Epidermal melanocyte (primary cell): ENCODE measurements around the gene RCHY1.
"Not testable (repeated sequence)": the region's sequence is repeated elsewhere in the genome, so short reads cannot be mapped to it uniquely, and the experiment has no call there.

ENCODE experiments used
- DNase-seq: peaks from one replicate; pipeline ENCODE4 v3.0.0; 2011; ENCODE audit warnings: low spot score; ENCODE audit not compliant: insufficient read length

RCHY1 gene

GRCh38 chr4:75516144-75516543 is 1.9 kb upstream of the RCHY1 start:
- no peak for DNase-seq

- no peak for DNase-seq
These were observed 878 bp upstream of the RCHY1 start for GRCh38 chr4:75514949-75515612.

DNA sequence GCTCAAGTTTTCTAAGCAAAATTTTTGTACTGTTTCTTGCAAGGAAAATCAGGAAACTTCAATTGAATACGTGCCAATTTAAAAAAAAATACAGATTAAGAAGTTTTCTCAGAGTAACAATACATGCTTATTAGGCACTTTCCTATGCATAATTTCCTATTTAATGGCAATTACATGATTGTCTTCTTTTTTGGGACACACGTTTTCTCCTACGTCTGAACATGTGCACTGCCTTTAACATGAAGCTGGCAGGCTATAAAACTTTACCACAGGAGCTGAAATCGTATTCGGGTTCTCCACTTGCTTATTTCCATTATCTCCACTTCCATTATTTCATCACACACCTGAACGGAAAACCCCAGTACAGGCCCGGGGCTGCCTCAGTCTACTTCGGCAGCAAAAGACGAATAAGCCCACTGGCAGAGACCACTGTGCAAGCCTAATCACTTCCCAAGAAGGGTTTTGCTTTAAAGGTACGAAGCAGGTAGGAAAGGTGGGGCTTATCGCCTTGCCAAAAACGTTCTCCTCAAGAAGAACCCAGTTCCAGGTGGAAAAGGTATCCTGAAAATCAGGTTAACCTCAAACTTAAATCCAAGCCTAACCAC is 575 bp downstream of the RCHY1 start:
- DNase-seq = no peak

GRCh38 chr4:75512386-75513211 is 1.6 kb downstream of the RCHY1 start:
- no peak for DNase-seq

- no peak for DNase-seq
These were observed 2.4 kb downstream of the RCHY1 start for GRCh38 chr4:75511841-75512240.

GRCh38 chr4:75509592-75509991 is 4.6 kb downstream of the RCHY1 start:
- not testable (repeated sequence) for DNase-seq

- no peak for DNase-seq
These were observed 8.6 kb downstream of the RCHY1 start for GRCh38 chr4:75505630-75506029.

- no peak for DNase-seq
These were observed 11.5 kb downstream of the RCHY1 start for GRCh38 chr4:75502671-75503070.

- DNase-seq = no peak
These were observed 14.3 kb downstream of the RCHY1 start for GRCh38 chr4:75499900-75500299.

DNA sequence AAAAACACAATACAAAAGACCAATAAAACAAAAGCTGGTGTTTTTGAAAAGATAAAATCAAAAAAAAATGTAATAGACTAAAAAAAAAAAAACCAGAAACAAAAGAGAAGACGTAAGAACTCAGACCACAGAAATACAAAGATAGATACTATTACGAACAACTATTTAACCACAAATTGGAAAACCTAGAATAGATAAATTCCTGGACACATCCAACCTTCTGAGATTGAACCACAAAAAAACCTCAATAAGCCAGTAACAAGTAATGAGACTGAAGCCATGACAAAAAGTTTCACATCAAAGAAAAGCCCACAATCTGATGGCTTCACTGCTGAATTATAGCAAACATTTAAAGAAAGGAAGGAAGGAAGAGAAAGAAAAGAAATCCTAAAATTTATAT is 16.2 kb downstream of the RCHY1 start:
- no peak for DNase-seq

DNA sequence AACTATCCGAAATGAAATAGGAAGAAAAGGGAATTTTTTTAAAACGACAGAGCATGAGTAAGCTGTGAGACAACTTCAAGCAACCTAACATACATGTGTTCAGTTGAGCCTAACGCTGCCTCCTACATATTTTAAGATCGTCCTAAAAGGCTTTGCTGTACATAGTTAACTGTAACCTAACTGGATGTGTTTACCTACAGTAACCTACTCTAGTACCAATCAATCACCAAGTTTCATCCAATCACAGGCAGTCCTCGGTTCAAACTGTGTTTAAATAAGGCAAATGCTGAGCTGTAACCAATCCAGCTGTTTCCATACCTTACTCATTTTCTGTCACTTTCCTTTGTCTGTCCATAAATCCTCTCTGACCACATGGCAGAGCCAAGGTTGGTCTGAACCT is 17.1 kb downstream of the RCHY1 start:
- no peak for DNase-seq

DNA sequence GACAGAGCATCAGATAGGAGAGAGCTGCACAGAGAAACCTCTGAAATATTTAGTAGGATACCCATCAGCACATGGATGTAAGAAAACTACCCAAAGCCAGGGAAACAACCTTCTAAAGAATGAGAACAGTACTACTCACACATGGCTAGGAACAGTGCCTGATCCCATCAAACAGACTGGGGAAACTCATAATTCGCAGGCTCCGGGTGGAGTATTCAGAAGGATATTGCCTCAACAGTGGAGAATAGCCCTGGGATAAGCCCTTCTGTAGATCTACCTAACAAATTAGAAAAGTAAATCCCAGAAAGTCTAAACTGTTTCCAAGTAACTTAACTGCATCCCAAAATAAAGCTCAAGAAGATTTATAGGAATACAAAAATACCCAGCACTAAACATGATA is 17.8 kb downstream of the RCHY1 start:
- no peak for DNase-seq

DNA sequence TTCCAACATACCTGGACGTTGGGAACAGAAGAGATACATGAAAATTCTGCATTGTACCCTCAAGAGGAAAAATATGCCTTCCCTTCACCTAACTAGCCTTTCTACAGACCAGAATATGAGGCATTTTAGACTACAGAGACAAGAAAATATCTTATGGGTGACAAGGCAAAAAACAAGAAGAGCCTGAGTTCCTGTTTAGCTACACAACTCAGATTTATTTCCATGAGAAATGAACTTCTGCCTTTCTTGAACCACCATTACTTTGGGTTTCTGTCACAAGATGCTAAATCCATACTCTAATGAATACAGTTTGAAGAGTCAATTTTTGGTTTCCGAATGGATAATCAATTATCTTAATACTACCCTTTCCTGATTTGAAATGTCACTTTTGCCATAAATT is 18.7 kb downstream of the RCHY1 start:
- DNase-seq = no peak

GRCh38 chr4:75494563-75494962 is 19.6 kb downstream of the RCHY1 start:
- no peak for DNase-seq

- DNase-seq = no peak
These were observed 24.0 kb downstream of the RCHY1 start for GRCh38 chr4:75490155-75490554.

- no peak for DNase-seq
These were observed 30.0 kb downstream of the RCHY1 start for GRCh38 chr4:75484190-75484589.

DNA sequence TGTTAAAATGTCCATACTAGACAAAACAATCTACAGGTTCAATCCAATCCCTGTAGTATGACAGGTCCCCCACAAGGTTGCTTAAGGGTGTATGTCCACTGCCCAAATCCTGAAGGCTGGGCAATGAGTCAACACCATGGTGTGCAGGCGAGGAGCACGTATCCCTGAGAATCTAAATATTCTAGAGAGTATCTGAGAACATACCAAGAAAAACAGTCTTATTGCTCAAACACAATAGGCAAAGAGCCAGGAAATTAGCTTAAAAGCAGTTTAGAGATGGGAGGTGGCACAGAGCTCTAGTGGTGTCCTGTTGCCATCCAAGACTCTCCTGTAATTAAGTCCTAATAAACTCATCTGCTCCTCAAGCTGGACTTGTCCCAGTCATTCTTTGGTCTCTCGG is 37.0 kb downstream of the RCHY1 start:
- DNase-seq = no peak

DNA sequence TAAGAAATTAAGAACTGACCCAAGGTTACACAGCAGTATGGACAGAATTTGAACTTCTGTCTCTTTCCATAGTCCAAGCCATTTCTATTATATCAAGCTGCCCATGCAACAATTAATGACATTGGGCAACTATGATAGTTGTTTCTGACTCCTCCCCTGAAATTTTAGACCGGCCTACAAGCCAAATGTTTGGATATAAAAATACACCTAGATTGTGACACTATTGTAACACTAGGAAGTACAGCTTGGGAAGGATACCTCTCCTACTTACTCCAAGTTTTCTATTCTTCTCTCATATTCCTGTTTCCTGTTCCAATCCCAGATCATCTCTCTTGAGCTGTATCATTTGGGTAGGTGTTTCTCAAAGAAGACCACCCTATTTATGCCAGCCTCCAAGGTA is 43.5 kb downstream of the RCHY1 start:
- no peak for DNase-seq

GRCh38 chr4:75469896-75470295 is 44.3 kb downstream of the RCHY1 start:
- DNase-seq = no peak

DNA sequence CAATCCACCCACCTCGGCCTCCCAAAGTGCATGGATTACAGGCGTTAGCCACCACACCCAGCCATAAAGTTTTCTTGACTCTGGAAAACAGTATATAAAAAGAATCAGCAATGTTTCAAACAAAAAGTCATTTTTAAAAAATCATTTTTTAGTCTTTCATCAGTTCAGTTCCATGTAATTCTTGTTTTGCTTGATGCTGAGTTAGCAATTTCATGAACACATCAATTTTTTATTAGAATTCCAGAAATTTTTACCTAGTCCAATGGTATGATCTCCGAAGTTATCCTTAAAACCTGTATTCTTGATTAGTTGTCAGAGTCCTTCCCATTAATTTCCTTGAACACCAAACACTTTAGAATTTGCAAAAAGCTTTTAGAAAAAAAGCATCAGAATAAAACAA is 56.8 kb downstream of the RCHY1 start:
- no peak for DNase-seq

- no peak for DNase-seq
These were observed 80.1 kb downstream of the RCHY1 start for GRCh38 chr4:75434105-75434504.

GRCh38 chr4:75432683-75433082 is 81.5 kb downstream of the RCHY1 start:
- no peak for DNase-seq

- no peak for DNase-seq
These were observed 85.0 kb downstream of the RCHY1 start for GRCh38 chr4:75429208-75429607.
